Endothelial cell of umbilical vein (primary cell): ENCODE results near the gene ATP6V0E2. TPM values are rescaled to one million over a fixed set of nuclear protein-coding genes. Genes with fewer than 3 reads are reported as not detected.

ENCODE experiments used
- BruUV-seq: library from RNA; stranded (reverse); fragments of 400-500 nt; replicated peaks from 2 replicates; lab custom pipeline; 2021; lab: Mats Ljungman, UMichigan
- CTCF ChIA-PET: fragments of 300-600, 350-600 bp; sonication (Branson Sonifier 250); formaldehyde crosslinking; loops from one replicate; lab custom pipeline; 2021; ENCODE audit warnings: antibody characterized with exemption, inconsistent platforms; lab: Charles Lee
- POLR2A ChIA-PET: fragments of 300-600, 350-600 bp; sonication (Branson Sonifier 250); formaldehyde crosslinking; loops from one replicate; lab custom pipeline; 2021; ENCODE audit warnings: antibody characterized with exemption, inconsistent platforms; lab: Charles Lee
- DNase-seq: peaks from one replicate; pipeline ENCODE4 v3.0.0-alpha.2; 2011; ENCODE audit warnings: low read depth, low spot score
- FAIRE-seq: peaks from 2 replicates; lab custom pipeline; 2011; peaks lifted over from hg19 to GRCh38; lab: Jason Lieb, UNC
- H2AFZ ChIP-seq: 2 replicates; pipeline ENCODE4 v1.6.0; 2012; ENCODE audit warnings: low read depth, low read length, control low read depth, inconsistent platforms
- H3K27ac ChIP-seq: 2 replicates; pipeline ENCODE4 v1.5.1; 2011; ENCODE audit warnings: low read depth, mild to moderate bottlenecking, control low read depth, low read length, moderate library complexity; ENCODE audit not compliant: insufficient read depth
- H3K27me3 ChIP-seq, 2 experiments: 2 replicates each; pipeline versions ENCODE4 v1.6.0 to v1.6.1; 2011; ENCODE audit warnings: low read length in 2 of 2, mixed read lengths in 1 of 2; ENCODE audit not compliant: control insufficient read depth in 2 of 2, insufficient read depth in 2 of 2
- H3K36me3 ChIP-seq, 2 experiments: 2 replicates in 1 of 2; 3 replicates in 1 of 2; pipeline ENCODE4 v1.5.1; 2011; ENCODE audit warnings: low read length in 2 of 2, mild to moderate bottlenecking in 1 of 2, moderate library complexity in 1 of 2; ENCODE audit not compliant: control insufficient read depth in 2 of 2, insufficient read depth in 2 of 2; ENCODE audit errors: extremely low read depth in 1 of 2
- H3K4me1 ChIP-seq: 3 replicates; pipeline ENCODE4 v1.5.1; 2011; ENCODE audit warnings: mild to moderate bottlenecking, low read length; ENCODE audit not compliant: control insufficient read depth, insufficient read depth; ENCODE audit errors: extremely low read depth
- H3K4me2 ChIP-seq: 2 replicates; pipeline ENCODE4 v1.6.1; 2011; ENCODE audit warnings: low read length, control low read depth, mixed read lengths; ENCODE audit not compliant: insufficient read depth
- H3K4me3 ChIP-seq, 3 experiments: fragments of 200-600 bp in 1 of 3; sonication (generic), shearing (Covaris generic) in 1 of 3; replicated peaks in 1 of 3; 2 replicates each; pipeline ENCODE4 v1.5.1; 2011 to 2016; ENCODE audit warnings: control low read depth in 3 of 3, low read length in 3 of 3, mild to moderate bottlenecking in 2 of 3, inconsistent platforms in 1 of 3, low read depth in 1 of 3, moderate library complexity in 1 of 3; ENCODE audit not compliant: insufficient read depth in 1 of 3
- H3K79me2 ChIP-seq: 2 replicates; pipeline ENCODE4 v1.6.0; 2012; ENCODE audit warnings: low read length, inconsistent platforms; ENCODE audit not compliant: control insufficient read depth, insufficient read depth
- H3K9ac ChIP-seq: replicated peaks from 2 replicates; pipeline ENCODE3; 2011; ENCODE audit warnings: low read length, control low read depth; ENCODE audit not compliant: insufficient read depth; ENCODE audit errors: extremely low read depth
- H3K9me1 ChIP-seq: replicated peaks from 3 replicates; pipeline ENCODE4 v1.6.0; 2011; ENCODE audit warnings: mild to moderate bottlenecking, low read length; ENCODE audit not compliant: control insufficient read depth, insufficient read depth; ENCODE audit errors: extremely low read depth
- H3K9me3 ChIP-seq: replicated peaks from 2 replicates; pipeline ENCODE4 v1.5.1; 2012; ENCODE audit warnings: low read length, inconsistent platforms; ENCODE audit not compliant: control insufficient read depth, insufficient read depth
- H4K20me1 ChIP-seq: replicated peaks from 2 replicates; pipeline ENCODE3; 2011; ENCODE audit warnings: mild to moderate bottlenecking, low read length; ENCODE audit not compliant: control insufficient read depth, insufficient read depth; ENCODE audit errors: extremely low read depth
- EZH2 ChIP-seq: IDR thresholded peaks from 2 replicates; pipeline ENCODE4 v1.6.1; 2012; ENCODE audit warnings: borderline replicate concordance, low read depth, mild to moderate bottlenecking, moderate library complexity, low read length, inconsistent platforms; ENCODE audit not compliant: severe bottlenecking
- FOS ChIP-seq: IDR thresholded peaks from 2 replicates; pipeline ENCODE4 v1.6.1; 2011; ENCODE audit warnings: mild to moderate bottlenecking, low read length, moderate library complexity, borderline replicate concordance; ENCODE audit not compliant: insufficient read depth
- GATA2 ChIP-seq: IDR thresholded peaks from 2 replicates; pipeline ENCODE4 v1.7.0; 2011; ENCODE audit warnings: low read depth, mild to moderate bottlenecking, moderate library complexity, mixed read lengths, low read length; ENCODE audit not compliant: insufficient read length, insufficient read depth
- JUN ChIP-seq: IDR thresholded peaks from 2 replicates; pipeline ENCODE4 v1.6.1; 2011; ENCODE audit warnings: borderline replicate concordance, low read depth; ENCODE audit not compliant: insufficient read length, insufficient read depth
- MYC ChIP-seq: IDR thresholded peaks from one replicate; pipeline ENCODE4 v1.6.1; 2011; ENCODE audit warnings: mild to moderate bottlenecking, low read depth, low read length
- POLR2A ChIP-seq: IDR thresholded peaks from 2 replicates; pipeline ENCODE4 v1.6.1; 2012; ENCODE audit warnings: low read depth, mild to moderate bottlenecking, control low read depth, low read length
- POLR2AphosphoS5 ChIP-seq: IDR thresholded peaks from 2 replicates; pipeline ENCODE4 v1.6.1; 2012; ENCODE audit warnings: low read depth, mild to moderate bottlenecking, control low read depth, low read length, moderate library complexity; ENCODE audit not compliant: insufficient read depth
- dilution Hi-C: fragments of 300-500 bp; cut with MboI; formaldehyde crosslinking; loops from one replicate; pipeline ENCODE4 v1.15.0; 2019; ENCODE audit warnings: low sequenced_read_pairs; ENCODE audit not compliant: extremely low pct_ligation_motif_present
- intact Hi-C: fragments of 100-400 bp; cut with micrococcal nuclease; formaldehyde crosslinking; loops from one replicate; pipeline ENCODE4 v1.10.0; 2022
- polyA plus RNA-seq, 4 experiments: library from polyadenylated mRNA; depleted of rRNA in 3 of 4; stranded (reverse) in 3 of 4; unstranded in 1 of 4; fragments of >200 nt; gene quantifications; 2 replicates each; pipeline versions ENCODE4 v1.2.1 to v1.2.3, GENCODE V29; 2011 to 2012; ENCODE audit warnings: missing spikeins in 1 of 4
- total RNA-seq: library from RNA; stranded (reverse); gene quantifications from 2 replicates; pipeline ENCODE4 v1.2.3, GENCODE V29; 2021
- TF ChIP-seq, protein P1 (sequence below), 2 donors: IDR thresholded peaks; 1 replicate in 1 of 2; 2 replicates in 1 of 2; pipeline ENCODE4 v1.5.1; 2011; ENCODE audit warnings: low read length in 2 of 2, mild to moderate bottlenecking in 2 of 2, moderate library complexity in 2 of 2, control low read depth in 1 of 2, inconsistent platforms in 1 of 2, low read depth in 1 of 2; ENCODE audit not compliant: insufficient read depth in 1 of 2; ENCODE audit errors: extremely low read depth in 1 of 2
- TF ChIP-seq, protein P2 (sequence below): IDR thresholded peaks from 2 replicates; pipeline ENCODE4 v1.6.1; 2011; ENCODE audit not compliant: insufficient read depth, insufficient read length

ATP6V0E2 gene
- total and polyA plus RNA-seq, 2 donors (not counting 3 experiments of a cell fraction or from before 2014, with no cell fraction given) = 27.8 to 36.8 TPM

DNA sequence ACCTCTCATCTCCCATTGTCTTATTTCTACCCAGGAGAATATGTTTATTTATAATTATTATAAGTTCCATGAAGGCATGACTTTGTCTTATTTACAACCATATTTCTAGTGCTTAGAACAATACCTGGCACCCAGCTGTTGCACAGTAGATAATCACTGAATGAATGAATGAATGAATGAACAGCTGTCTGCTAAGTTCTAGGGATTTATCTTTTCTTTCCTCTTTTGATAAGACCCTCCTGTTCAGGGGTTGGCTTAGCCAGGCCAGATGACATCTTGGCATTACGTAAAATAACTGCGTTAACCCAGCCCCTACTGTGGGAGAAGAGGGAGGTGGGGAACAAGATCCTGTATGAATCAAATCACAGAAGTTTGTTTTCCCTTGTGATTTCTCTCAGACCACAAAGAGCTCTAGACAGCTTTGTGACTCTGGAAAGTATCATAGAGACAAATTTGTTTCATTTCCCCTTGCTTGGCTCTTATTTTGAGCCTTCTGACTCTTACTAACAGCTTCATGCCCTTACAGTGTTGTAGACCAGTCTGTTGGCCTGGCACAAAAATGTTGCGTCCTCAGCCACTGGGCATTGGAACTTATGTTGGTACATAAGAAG, 27.2 kb upstream of the ATP6V0E2 start:
- no peak for TF ChIP-seq POLR2A
- TF ChIP-seq, protein P1, sequence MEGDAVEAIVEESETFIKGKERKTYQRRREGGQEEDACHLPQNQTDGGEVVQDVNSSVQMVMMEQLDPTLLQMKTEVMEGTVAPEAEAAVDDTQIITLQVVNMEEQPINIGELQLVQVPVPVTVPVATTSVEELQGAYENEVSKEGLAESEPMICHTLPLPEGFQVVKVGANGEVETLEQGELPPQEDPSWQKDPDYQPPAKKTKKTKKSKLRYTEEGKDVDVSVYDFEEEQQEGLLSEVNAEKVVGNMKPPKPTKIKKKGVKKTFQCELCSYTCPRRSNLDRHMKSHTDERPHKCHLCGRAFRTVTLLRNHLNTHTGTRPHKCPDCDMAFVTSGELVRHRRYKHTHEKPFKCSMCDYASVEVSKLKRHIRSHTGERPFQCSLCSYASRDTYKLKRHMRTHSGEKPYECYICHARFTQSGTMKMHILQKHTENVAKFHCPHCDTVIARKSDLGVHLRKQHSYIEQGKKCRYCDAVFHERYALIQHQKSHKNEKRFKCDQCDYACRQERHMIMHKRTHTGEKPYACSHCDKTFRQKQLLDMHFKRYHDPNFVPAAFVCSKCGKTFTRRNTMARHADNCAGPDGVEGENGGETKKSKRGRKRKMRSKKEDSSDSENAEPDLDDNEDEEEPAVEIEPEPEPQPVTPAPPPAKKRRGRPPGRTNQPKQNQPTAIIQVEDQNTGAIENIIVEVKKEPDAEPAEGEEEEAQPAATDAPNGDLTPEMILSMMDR (IDR thresholded peaks at IDR 0.05; ENCODE audit: extremely low read depth in 1 of 2, insufficient read depth in 1 of 2, low read depth in 1 of 2, low read length in 2 of 2) = no peak
- no peak for TF ChIP-seq FOS
- no peak for TF ChIP-seq POLR2AphosphoS5
- TF ChIP-seq EZH2 = no peak
- TF ChIP-seq GATA2 = no peak
- TF ChIP-seq JUN = no peak
- TF ChIP-seq MYC = no peak
- TF ChIP-seq, protein P2, sequence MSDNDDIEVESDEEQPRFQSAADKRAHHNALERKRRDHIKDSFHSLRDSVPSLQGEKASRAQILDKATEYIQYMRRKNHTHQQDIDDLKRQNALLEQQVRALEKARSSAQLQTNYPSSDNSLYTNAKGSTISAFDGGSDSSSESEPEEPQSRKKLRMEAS = no peak
- ChIA-PET POLR2A (no interaction called here), CTCF (no interaction called here)
- BruUV-seq = no TSS peak
- H3K4me1 ChIP-seq = no peaks in the 10 kb centered on the region
- H2AFZ ChIP-seq = no peak overlapping the region
- no peak overlapping the region for H3K9ac ChIP-seq
- H3K9me3 ChIP-seq = no peaks in the 10 kb centered on the region
- no peaks in the 10 kb centered on the region for H3K27me3 ChIP-seq
- peaks cover 0 to 2% of the 10 kb centered on the region in 2 experiments for H3K36me3 ChIP-seq
- intact Hi-C loops = no loop called here
- FAIRE-seq = no peak
- dilution Hi-C loops = no loop called here
- H3K9me1 ChIP-seq = no peaks in the 10 kb centered on the region
- H3K27ac ChIP-seq = no peak overlapping the region
- H3K4me3 ChIP-seq = no peak overlapping the region
- no peaks in the 10 kb centered on the region for H4K20me1 ChIP-seq
- H3K4me2 ChIP-seq = no peak overlapping the region
- no peaks in the 10 kb centered on the region for H3K79me2 ChIP-seq
- DNase-seq = no peak
